CD4-positive, CD25-positive, alpha-beta regulatory T cell (primary cell): Measurements from ENCODE around the gene GABRG3. TPM values are rescaled to one million over a fixed set of nuclear protein-coding genes. Genes with fewer than 3 reads are reported as not detected.

ENCODE experiments used
- ATAC-seq, 2 donors: fragments of 150-1000 bp; cut with Tn5 transposase; one replicate each; pipeline ENCODE4 v1.10.0; 2021; ENCODE audit warnings: low read depth in 2 of 2, moderate number of reproducible peaks in 2 of 2, moderate library complexity in 1 of 2
- DNase-seq, 3 donors: peaks; one replicate each; pipeline versions ENCODE4 v3.0.0 to v3.0.0-alpha.2; 2012 to 2022; ENCODE audit warnings: mixed read lengths in 1 of 3
- H3K27ac ChIP-seq: one replicate; pipeline ENCODE4 v1.7.0; 2013; ENCODE audit warnings: mild to moderate bottlenecking, low read length; ENCODE audit not compliant: insufficient read depth, poor library complexity, severe bottlenecking
- H3K27me3 ChIP-seq: one replicate; pipeline ENCODE4 v1.7.0; 2013; ENCODE audit warnings: low read length; ENCODE audit not compliant: control insufficient read depth, insufficient read depth
- H3K36me3 ChIP-seq: one replicate; pipeline ENCODE4 v1.7.0; 2013; ENCODE audit warnings: mild to moderate bottlenecking, low read length, moderate library complexity; ENCODE audit not compliant: control insufficient read depth, insufficient read depth
- H3K4me1 ChIP-seq: 2 replicates; pipeline ENCODE4 v1.7.0; 2013; ENCODE audit warnings: mild to moderate bottlenecking, low read length; ENCODE audit not compliant: insufficient read depth, control insufficient read depth, poor library complexity, severe bottlenecking
- H3K4me3 ChIP-seq: one replicate; pipeline ENCODE4 v1.7.0; 2013; ENCODE audit warnings: low read depth, mild to moderate bottlenecking, low read length, moderate library complexity
- H3K9me3 ChIP-seq, 2 experiments: 1 replicate in 1 of 2; 2 replicates in 1 of 2; pipeline ENCODE4 v1.7.0; 2013; ENCODE audit warnings: low read length in 2 of 2, mild to moderate bottlenecking in 1 of 2, moderate library complexity in 1 of 2; ENCODE audit not compliant: control insufficient read depth in 2 of 2
- H3K27ac Mint-ChIP-seq, 3 donors: one replicate each; pipeline ENCODE4 v1.8.0; 2020 to 2022; ENCODE audit warnings: mild to moderate bottlenecking in 3 of 3, mixed read lengths in 3 of 3, moderate library complexity in 2 of 3
- H3K27me3 Mint-ChIP-seq: one replicate; pipeline ENCODE4 v1.8.0; 2022; ENCODE audit warnings: mild to moderate bottlenecking, mixed read lengths
- H3K36me3 Mint-ChIP-seq: one replicate; pipeline ENCODE4 v1.8.0; 2020; ENCODE audit warnings: mixed read lengths
- H3K4me1 Mint-ChIP-seq, 4 donors: one replicate each; pipeline ENCODE4 v1.8.0; 2020 to 2022; ENCODE audit warnings: mixed read lengths in 4 of 4, mild to moderate bottlenecking in 1 of 4
- H3K4me3 Mint-ChIP-seq, 4 donors: one replicate each; pipeline ENCODE4 v1.8.0; 2020 to 2022; ENCODE audit warnings: mild to moderate bottlenecking in 4 of 4, mixed read lengths in 4 of 4, moderate library complexity in 3 of 4
- H3K9me3 Mint-ChIP-seq, 7 donors: one replicate each; pipeline ENCODE4 v1.8.0; 2020 to 2022; ENCODE audit warnings: mixed read lengths in 7 of 7, mild to moderate bottlenecking in 3 of 7, moderate library complexity in 2 of 7
- polyA plus RNA-seq, 4 donors: library from polyadenylated mRNA; unstranded; fragments of 300-500 nt; fragmentation: Illumina TruSeq; gene quantifications; one replicate each; pipeline ENCODE4 v1.2.3, GENCODE V29; 2021
- total RNA-seq: library from RNA; stranded (reverse); gene quantifications from one replicate; pipeline ENCODE4 v1.2.3, GENCODE V29; 2022

Gene GABRG3
- total and polyA plus RNA-seq, 5 donors from 2014 or later = not detected

DNA sequence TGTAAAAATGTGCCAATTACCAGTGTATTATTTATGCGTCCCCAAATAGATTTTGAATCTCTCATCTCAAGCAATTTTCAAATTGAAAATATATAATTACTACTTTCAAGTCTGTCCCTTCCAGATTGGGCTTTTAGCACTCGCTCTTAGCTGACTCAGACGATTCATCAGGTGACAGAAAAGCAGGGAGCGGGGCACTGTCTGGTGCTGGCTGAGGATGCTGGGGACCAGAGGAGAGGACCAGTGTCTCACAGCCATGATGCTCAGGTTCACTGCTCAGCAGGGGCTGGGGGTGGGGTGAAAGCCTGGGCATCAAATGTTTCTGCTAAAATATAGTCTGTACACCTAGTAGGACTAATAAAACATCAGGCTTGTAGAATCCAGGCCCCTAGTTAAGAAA is 199.9 kb downstream of the GABRG3 start:
- H3K36me3 Mint-ChIP-seq = no peaks in the 10 kb centered on the region
- no peak overlapping the region for H3K27ac Mint-ChIP-seq
- Histone ChIP-seq H3K36me3 (no peaks in the 10 kb centered on the region), H3K27me3 (no peaks in the 10 kb centered on the region), H3K27ac (no peak overlapping the region), H3K4me3 (no peak overlapping the region), H3K9me3 (peaks cover 3 to 9% of the 10 kb centered on the region in 2 experiments), H3K4me1 (no peaks in the 10 kb centered on the region)
- DNase-seq (no peak), ATAC-seq (no peak)
- no peak overlapping the region for H3K4me3 Mint-ChIP-seq
- no peaks in the 10 kb centered on the region for H3K27me3 Mint-ChIP-seq
- no peaks in the 10 kb centered on the region for H3K4me1 Mint-ChIP-seq
- peaks cover 0 to 26% (median 9%) of the 10 kb centered on the region in 7 donors for H3K9me3 Mint-ChIP-seq

DNA sequence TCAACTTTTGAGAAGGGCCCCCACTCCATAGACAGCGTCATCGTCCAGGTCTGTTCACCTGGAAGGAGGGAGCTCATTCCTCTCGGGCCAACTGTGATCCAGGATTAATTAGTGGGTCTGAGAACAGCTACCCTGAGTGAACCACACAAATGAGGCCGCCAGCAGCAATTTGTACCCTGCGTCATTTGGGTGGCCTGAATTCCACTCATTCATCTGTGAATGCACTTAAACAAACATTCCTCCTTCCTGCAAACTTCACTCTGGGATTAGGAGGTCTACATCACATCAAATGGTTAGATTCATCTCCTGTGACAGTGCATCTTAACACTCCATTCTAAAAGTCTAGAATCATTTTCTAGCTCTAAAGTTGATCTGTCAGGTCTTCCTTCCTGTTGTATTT is 201.8 kb downstream of the GABRG3 start:
- no peak overlapping the region for H3K27ac ChIP-seq
- Mint-ChIP-seq H3K27me3 (no peaks in the 10 kb centered on the region), H3K4me3 (no peak overlapping the region), H3K27ac (no peak overlapping the region), H3K4me1 (no peaks in the 10 kb centered on the region), H3K36me3 (no peaks in the 10 kb centered on the region), H3K9me3 (peaks cover 0 to 29% (median 13%) of the 10 kb centered on the region in 7 donors)
- H3K27me3 ChIP-seq = no peaks in the 10 kb centered on the region
- peaks cover 13 to 19% of the 10 kb centered on the region in 2 experiments for H3K9me3 ChIP-seq
- DNase-seq (no peak), ATAC-seq (no peak)
- no peak overlapping the region for H3K4me3 ChIP-seq
- no peaks in the 10 kb centered on the region for H3K36me3 ChIP-seq
- no peaks in the 10 kb centered on the region for H3K4me1 ChIP-seq

- no peak overlapping the region for H3K4me3 Mint-ChIP-seq
- Histone ChIP-seq H3K4me1 (no peaks in the 10 kb centered on the region), H3K36me3 (no peaks in the 10 kb centered on the region), H3K27me3 (no peaks in the 10 kb centered on the region), H3K4me3 (no peak overlapping the region), H3K27ac (no peak overlapping the region), H3K9me3 (peaks cover 18 to 21% of the 10 kb centered on the region in 2 experiments)
- no peaks in the 10 kb centered on the region for H3K36me3 Mint-ChIP-seq
- DNase-seq (no peak), ATAC-seq (no peak)
- H3K4me1 Mint-ChIP-seq = no peaks in the 10 kb centered on the region
- H3K27me3 Mint-ChIP-seq = no peaks in the 10 kb centered on the region
- peaks cover 0 to 47% (median 13%) of the 10 kb centered on the region in 7 donors for H3K9me3 Mint-ChIP-seq
- no peak overlapping the region for H3K27ac Mint-ChIP-seq
Measured at GRCh38 chr15:27175472-27176153, 204.6 kb downstream of the GABRG3 start.

DNA sequence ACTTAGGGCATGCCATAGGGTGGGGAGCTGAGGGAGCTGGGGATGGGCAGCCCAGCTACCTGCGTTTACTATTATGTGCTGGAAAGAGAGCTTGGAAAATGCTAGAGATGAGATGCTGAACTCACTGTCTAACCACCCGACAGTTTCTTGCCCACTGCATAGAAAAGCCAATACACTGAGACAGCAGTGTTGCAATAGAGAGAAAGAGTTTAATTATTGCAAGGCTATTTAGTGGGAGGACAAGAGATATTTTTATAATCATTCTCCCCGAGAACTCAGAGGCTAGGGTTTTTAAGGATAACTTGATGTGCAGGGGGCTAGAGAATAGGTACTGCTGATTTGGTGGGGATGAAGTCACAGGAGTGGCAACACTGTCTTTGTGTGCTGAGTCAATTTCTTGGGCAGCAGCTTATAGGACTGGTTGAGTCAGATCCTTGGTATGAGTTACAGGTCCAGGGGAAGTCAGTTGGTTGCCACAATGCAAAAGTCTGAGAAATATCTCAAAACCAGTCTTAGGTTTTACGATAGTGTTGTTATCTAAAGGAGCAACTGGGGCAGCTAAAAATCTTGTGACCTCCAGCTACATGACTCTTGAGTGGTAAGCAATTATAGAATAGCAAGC is 205.9 kb downstream of the GABRG3 start:
- ATAC-seq = no peak
- peaks cover 18 to 21% of the 10 kb centered on the region in 2 experiments for H3K9me3 ChIP-seq
- H3K9me3 Mint-ChIP-seq = peaks cover 0 to 42% (median 14%) of the 10 kb centered on the region in 7 donors

GRCh38 chr15:27179789-27180188 is 208.8 kb downstream of the GABRG3 start:
- Mint-ChIP-seq H3K36me3 (no peaks in the 10 kb centered on the region), H3K4me1 (no peaks in the 10 kb centered on the region), H3K9me3 (peaks cover 1 to 28% (median 15%) of the 10 kb centered on the region in 7 donors), H3K27me3 (no peaks in the 10 kb centered on the region), H3K27ac (no peak overlapping the region), H3K4me3 (no peak overlapping the region)
- H3K4me1 ChIP-seq = no peaks in the 10 kb centered on the region
- no peak overlapping the region for H3K4me3 ChIP-seq
- H3K36me3 ChIP-seq = no peaks in the 10 kb centered on the region
- H3K27ac ChIP-seq = no peak overlapping the region
- H3K9me3 ChIP-seq = peaks cover 18 to 21% of the 10 kb centered on the region in 2 experiments
- ATAC-seq = no peak
- no peak for DNase-seq
- no peaks in the 10 kb centered on the region for H3K27me3 ChIP-seq

More for the DNA sequence above, 205.9 kb downstream of the GABRG3 start:
- Mint-ChIP-seq H3K27me3 (no peaks in the 10 kb centered on the region), H3K4me3 (no peak overlapping the region), H3K27ac (no peak overlapping the region), H3K36me3 (no peaks in the 10 kb centered on the region), H3K4me1 (no peaks in the 10 kb centered on the region)
- no peak for DNase-seq
- H3K36me3 ChIP-seq = no peaks in the 10 kb centered on the region
- H3K27ac ChIP-seq = no peak overlapping the region
- H3K4me3 ChIP-seq = no peak overlapping the region
- H3K4me1 ChIP-seq = no peaks in the 10 kb centered on the region
- H3K27me3 ChIP-seq = no peaks in the 10 kb centered on the region

GRCh38 chr15:27182561-27183110 is 211.7 kb downstream of the GABRG3 start:
- H3K4me1 ChIP-seq = no peaks in the 10 kb centered on the region
- H3K4me3 Mint-ChIP-seq = no peak overlapping the region
- H3K9me3 ChIP-seq = peaks cover 4 to 5% of the 10 kb centered on the region in 2 experiments
- no peaks in the 10 kb centered on the region for H3K27me3 Mint-ChIP-seq
- peaks cover 3 to 33% (median 13%) of the 10 kb centered on the region in 7 donors for H3K9me3 Mint-ChIP-seq
- no peaks in the 10 kb centered on the region for H3K36me3 Mint-ChIP-seq
- no peaks in the 10 kb centered on the region for H3K27me3 ChIP-seq
- no peak overlapping the region for H3K4me3 ChIP-seq
- DNase-seq (no peak), ATAC-seq (no peak)
- H3K27ac ChIP-seq = no peak overlapping the region
- H3K36me3 ChIP-seq = no peaks in the 10 kb centered on the region
- no peak overlapping the region for H3K27ac Mint-ChIP-seq
- no peaks in the 10 kb centered on the region for H3K4me1 Mint-ChIP-seq

GRCh38 chr15:27183201-27183600 is 212.2 kb downstream of the GABRG3 start:
- Histone ChIP-seq H3K27me3 (no peaks in the 10 kb centered on the region), H3K4me1 (no peaks in the 10 kb centered on the region), H3K4me3 (no peak overlapping the region), H3K9me3 (peaks cover 0 to 3% of the 10 kb centered on the region in 2 experiments), H3K36me3 (no peaks in the 10 kb centered on the region), H3K27ac (no peak overlapping the region)
- no peaks in the 10 kb centered on the region for H3K27me3 Mint-ChIP-seq
- H3K36me3 Mint-ChIP-seq = no peaks in the 10 kb centered on the region
- H3K4me1 Mint-ChIP-seq = no peaks in the 10 kb centered on the region
- no peak for DNase-seq
- peaks cover 2 to 28% (median 13%) of the 10 kb centered on the region in 7 donors for H3K9me3 Mint-ChIP-seq
- H3K4me3 Mint-ChIP-seq = no peak overlapping the region
- no peak overlapping the region for H3K27ac Mint-ChIP-seq
- ATAC-seq = no peak
